Esophagus mucosa (tissue), 1 donor: ENCODE results near the gene NTM. TPM values are rescaled to one million over a fixed set of nuclear protein-coding genes. Genes with fewer than 3 reads are reported as not detected.

Experiments used
- ATAC-seq: fragments of 200-7000 bp; cut with Tn5 transposase; one replicate; pipeline ENCODE4 v1.9.1; 2020
- total RNA-seq: library from RNA; stranded (reverse); gene quantifications from one replicate; pipeline ENCODE4 v1.2.4, GENCODE V29; 2023
- donor health status: DM: yes; HTN: yes; CAD: no.

The NTM gene
- total RNA-seq, 1 donor from 2014 or later = 0.92 TPM

GRCh38 chr11:132028380-132029240 lies 658.2 kb downstream of the NTM start:
- no peak for ATAC-seq

GRCh38 chr11:132030896-132031295 lies 660.5 kb downstream of the NTM start:
- ATAC-seq = no peak

DNA sequence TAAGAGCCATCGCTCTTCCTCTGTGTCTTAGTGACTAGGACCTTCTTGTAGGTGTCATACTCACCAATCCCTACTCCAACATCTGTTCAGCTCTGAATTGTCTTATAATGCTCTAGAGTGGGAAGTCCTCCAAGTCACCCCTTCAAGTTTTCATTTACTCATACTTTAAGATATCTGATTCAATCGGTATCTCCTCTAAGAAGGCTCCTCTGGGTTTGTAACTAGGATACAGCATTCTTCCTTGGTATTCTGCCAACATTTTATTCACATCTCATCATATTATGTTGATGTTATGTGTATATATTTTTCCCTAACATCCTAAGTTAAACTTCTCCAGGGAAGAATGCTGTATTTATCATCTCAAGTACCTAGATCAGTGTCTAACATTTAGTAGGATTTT lies 662.1 kb downstream of the NTM start:
- no peak for ATAC-seq

- no peak for ATAC-seq
Measured at GRCh38 chr11:132033051-132033450, 662.6 kb downstream of the NTM start.

DNA sequence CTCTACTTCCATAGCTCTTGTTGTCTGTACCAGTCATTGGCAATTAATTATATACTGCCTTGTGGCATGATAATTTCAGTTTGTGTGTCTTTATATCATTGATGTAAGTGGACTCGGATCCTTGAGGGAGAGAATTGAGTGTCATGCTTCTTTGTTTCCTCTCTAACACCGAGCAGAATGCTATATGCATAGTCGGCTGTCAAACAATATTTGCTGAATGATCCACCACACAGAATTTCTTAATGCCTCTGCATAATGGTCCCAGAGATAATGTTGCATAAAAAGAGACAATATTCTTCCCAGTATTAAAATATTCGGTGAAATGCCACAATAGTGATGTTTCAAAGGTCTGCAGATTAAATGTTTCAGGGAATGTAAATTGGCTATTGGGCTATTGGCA lies 664.8 kb downstream of the NTM start:
- no peak for ATAC-seq

- no peak for ATAC-seq
Measured at GRCh38 chr11:132035766-132036165, 665.4 kb downstream of the NTM start.

GRCh38 chr11:132036220-132036619 lies 665.8 kb downstream of the NTM start:
- ATAC-seq = no peak

DNA sequence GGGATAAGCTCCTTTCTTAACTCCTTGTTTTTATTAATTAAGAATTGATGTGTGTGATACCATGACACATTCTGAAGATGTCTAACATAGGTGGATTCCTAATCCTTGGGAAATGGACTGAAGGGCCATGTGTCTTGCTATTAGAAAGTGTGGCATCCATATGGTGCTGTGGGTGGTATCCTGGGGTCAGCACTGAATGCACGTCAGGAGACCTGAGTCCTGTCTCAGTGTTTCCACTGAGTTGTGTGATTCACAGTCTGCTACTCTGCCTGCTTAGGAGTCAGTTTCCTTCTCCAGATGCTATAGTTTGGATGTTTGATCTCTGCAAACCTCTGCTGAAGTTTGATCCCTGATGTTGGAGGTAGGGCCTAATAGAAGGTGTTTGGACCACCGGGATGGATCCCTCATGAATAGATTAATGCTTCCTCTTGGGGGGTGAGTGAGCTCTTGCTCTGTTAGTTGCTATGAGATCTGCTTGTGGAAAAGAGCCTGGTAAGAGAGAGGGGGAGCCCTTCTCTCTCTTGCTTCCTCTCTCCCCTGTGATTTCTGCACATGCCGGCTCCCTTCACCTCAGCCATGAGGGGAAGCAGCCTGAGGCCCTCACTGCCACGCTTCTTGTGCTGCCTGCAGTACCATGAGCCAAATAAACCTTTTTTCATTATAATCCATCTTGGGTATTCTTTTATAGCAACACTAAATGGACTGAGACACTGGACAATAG lies 666.5 kb downstream of the NTM start:
- ATAC-seq = no peak

DNA sequence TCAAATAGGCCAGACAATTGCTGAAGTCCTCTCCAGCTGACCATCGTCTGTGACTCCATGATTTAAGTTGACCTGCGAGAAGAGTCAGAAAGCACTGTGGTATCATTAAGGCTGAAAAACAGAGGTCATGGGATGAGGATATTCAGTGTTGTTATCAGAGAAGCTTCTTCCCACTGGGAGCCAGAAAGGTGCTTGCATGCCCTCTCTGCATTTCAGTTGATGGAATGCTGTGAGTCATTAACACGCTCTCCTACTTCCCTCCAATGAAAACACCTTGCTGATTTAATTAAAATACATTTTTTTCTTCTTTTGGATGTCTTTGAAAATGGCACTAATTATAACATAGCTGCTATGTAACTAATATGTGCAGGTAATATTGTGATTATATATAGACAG lies 667.0 kb downstream of the NTM start:
- no peak for ATAC-seq

GRCh38 chr11:132037956-132038355 lies 667.5 kb downstream of the NTM start:
- ATAC-seq = no peak

DNA sequence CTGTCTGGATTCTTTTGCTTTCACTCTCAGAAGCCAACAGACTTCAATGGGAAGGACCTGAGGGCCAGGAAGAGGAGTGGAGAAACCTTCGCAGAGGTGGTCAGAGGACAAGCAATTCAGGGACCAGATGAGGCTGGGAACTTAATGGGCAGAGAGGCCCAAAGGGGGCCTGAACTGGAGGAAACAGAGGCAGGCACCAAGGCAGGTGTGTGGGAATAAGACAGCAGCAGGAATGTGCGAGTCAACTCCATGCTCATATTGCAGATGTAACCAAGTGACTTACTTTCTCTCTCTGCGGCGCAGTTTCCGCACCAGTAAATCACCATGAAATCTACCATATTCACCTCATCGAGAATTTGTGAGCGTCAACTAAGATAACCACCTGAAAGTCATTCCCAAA lies 669.1 kb downstream of the NTM start:
- no peak for ATAC-seq

GRCh38 chr11:132042296-132042695 lies 671.9 kb downstream of the NTM start:
- no peak for ATAC-seq

- no peak for ATAC-seq
Measured at GRCh38 chr11:132043714-132044113, 673.3 kb downstream of the NTM start.

- no peak for ATAC-seq
Measured at GRCh38 chr11:132045107-132045506, 674.7 kb downstream of the NTM start.

GRCh38 chr11:132046288-132046865 lies 676.0 kb downstream of the NTM start:
- no peak for ATAC-seq

GRCh38 chr11:132047167-132047566 lies 676.8 kb downstream of the NTM start:
- no peak for ATAC-seq

GRCh38 chr11:132048040-132048439 lies 677.6 kb downstream of the NTM start:
- no peak for ATAC-seq

- no peak for ATAC-seq
Measured at GRCh38 chr11:132049205-132049604, 678.8 kb downstream of the NTM start.

- ATAC-seq = no peak
Measured at GRCh38 chr11:132050049-132050448, 679.6 kb downstream of the NTM start.

DNA sequence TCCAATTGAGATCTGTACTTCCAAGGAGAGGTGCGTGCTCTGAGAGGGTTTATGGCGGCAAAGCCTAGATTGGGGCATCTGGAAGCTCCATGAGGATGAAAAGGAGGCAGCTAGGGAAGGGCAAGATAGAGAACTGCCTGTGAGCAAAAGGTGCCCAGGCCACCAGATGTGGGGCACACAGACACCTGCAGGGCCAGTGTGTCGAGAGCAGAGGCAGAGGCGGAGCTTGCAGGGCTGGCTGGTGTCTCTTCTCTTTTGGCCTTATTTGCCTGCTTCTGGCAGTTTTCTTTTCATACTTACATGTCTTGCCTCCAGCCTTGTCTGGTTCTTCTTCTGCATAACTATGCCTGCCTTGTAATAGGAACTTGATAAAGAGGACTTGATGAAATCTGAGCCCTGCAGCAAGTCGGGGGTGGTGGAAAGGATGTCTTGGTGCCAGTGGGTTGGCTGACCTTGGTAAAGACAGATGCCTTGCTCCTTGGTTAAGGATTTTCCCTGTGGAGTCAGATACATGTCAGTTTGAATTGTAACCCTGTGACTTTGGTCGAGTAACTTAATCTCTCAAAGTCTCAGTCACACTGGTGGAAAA lies 680.3 kb downstream of the NTM start:
- no peak for ATAC-seq

GRCh38 chr11:132051704-132052103 lies 681.3 kb downstream of the NTM start:
- no peak for ATAC-seq

- no peak for ATAC-seq
Measured at GRCh38 chr11:132052342-132052741, 681.9 kb downstream of the NTM start.

GRCh38 chr11:132052904-132053303 lies 682.5 kb downstream of the NTM start:
- no peak for ATAC-seq
